ENCODE data around the gene TLR1.
"Not testable (repeated sequence)": the region's sequence is repeated elsewhere in the genome, so short reads cannot be mapped to it uniquely, and the experiment has no call there.

The TLR1 gene, protein sequence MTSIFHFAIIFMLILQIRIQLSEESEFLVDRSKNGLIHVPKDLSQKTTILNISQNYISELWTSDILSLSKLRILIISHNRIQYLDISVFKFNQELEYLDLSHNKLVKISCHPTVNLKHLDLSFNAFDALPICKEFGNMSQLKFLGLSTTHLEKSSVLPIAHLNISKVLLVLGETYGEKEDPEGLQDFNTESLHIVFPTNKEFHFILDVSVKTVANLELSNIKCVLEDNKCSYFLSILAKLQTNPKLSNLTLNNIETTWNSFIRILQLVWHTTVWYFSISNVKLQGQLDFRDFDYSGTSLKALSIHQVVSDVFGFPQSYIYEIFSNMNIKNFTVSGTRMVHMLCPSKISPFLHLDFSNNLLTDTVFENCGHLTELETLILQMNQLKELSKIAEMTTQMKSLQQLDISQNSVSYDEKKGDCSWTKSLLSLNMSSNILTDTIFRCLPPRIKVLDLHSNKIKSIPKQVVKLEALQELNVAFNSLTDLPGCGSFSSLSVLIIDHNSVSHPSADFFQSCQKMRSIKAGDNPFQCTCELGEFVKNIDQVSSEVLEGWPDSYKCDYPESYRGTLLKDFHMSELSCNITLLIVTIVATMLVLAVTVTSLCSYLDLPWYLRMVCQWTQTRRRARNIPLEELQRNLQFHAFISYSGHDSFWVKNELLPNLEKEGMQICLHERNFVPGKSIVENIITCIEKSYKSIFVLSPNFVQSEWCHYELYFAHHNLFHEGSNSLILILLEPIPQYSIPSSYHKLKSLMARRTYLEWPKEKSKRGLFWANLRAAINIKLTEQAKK

DNA sequence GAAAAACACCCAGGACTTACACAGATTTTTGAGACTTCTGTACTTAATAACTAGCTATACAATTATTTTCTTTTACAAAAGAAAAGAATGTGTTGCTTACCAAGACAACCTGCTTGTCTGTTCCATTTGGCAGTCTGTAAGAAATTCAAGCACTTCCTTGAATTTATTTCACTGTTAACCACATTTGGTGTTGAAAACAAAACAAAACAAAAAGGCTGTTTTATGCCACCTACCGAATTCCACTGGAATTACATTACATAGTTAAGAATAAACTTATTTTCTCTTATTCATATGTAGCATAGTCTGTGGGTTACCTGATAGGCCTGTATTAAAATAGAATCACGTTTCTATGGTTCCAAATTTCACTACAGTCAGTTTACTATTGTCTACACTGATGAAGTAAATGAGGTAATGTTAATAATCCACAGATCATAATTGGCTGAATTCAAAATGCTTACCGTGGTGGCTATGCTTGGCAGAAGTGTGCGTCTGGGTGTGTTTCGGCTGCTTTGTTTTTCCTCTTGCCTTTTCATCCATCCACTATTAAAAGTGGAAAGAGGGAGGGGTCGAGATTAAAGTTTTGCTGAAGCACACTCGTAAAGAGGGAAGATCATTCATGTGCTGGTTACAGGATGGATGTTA lies at the start of gene TLR1:
Gene TLR1 (minus strand): TSS at position 138 of the 642 bp plus-strand sequence. CDS start 5,960 bp downstream, outside the sequence.
- no peak for DNase-seq

DNA sequence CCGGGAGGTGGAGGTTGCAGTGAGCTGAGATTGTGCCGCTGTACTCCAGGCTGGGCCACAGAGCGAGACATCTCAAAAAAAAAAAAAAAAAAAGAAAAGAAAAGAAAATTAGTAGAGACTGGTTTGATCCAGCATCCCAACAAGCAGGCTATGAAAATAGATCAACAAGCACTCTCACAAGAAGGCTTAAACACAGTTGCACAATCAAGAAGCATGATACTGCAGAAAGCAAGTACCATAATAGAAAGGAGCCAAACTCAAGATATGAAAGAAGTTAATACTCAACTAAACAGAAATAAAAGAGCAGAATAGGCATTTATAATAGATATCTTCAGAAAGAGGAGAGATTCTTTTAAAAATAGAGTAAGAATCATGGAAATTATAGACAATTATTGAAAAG lies 41.4 kb upstream of the TLR1 start:
- no peak for DNase-seq

DNA sequence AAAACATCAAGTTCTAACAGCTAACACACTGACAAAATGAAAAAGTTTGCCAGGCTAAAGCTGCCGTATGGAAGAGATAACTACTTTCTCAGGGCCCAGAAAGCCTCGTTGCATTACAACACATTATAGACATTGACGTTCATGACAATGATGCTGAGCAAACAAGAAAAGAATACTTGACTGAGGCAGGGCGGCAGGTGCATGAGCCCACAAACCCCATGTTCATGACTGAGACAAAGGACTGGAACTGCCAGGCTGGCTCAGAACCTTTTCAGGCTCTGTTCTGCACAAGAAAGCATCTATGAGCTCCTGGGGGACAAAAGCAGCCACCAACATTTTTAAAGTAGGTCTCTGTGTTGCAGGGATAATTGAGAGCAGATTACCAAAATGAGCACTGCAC lies 38.4 kb upstream of the TLR1 start:
- DNase-seq, result peak; percentile 81

DNA sequence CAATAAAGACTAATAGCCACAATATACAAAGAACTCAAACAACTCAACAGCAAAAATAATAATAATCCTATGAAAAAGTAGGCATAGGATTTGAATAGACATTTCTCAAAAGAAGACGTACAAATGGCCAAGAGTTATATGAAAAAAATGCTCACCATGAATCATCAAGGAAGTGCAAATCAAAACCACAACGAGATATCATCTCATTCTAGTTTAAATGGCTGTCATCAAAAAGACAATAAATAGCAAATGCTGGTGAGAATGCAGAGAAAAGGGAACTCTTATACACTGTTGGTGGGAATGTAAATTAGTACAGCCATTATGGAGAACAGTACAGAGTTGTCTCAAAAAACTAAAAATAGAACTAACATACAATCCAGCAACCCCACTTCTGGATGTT lies 33.3 kb upstream of the TLR1 start:
- no peak for DNase-seq

DNA sequence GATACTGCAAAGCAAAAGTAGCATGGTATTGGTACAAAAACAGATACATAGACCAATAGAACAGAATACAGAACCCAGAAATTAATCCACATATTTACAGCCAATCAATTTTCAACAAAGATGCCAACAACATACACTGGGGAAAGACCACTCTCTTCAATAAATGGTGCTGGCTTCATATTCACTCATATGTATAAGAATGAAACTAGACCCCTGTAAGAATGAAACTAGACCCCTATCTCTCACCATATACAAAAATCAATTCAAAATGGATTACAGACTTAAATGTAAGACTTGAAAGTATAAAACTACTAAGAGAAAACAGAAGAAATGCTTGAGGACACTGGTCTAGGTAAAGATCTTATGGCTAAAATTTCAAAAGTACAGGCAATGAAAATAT lies 32.7 kb upstream of the TLR1 start:
- no peak for DNase-seq

DNA sequence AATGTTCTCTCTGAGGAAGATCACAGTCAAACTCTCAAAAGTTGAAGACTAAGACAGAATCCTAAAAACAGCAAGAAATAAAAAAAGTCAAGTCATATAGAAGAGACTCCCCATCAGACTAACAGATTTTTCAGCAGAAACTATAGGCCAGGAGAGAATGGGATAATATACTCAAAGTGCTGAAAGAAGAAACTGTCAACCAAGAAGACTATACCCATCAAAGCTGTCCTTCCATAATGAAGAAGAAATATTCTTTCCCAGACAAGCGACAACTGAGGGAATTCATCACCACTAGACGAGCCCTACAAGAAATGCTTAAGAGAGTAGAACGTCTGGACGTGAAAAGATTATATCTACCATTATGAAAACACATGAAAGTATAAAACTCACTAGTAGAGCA lies 30.0 kb upstream of the TLR1 start:
- no peak for DNase-seq

DNA sequence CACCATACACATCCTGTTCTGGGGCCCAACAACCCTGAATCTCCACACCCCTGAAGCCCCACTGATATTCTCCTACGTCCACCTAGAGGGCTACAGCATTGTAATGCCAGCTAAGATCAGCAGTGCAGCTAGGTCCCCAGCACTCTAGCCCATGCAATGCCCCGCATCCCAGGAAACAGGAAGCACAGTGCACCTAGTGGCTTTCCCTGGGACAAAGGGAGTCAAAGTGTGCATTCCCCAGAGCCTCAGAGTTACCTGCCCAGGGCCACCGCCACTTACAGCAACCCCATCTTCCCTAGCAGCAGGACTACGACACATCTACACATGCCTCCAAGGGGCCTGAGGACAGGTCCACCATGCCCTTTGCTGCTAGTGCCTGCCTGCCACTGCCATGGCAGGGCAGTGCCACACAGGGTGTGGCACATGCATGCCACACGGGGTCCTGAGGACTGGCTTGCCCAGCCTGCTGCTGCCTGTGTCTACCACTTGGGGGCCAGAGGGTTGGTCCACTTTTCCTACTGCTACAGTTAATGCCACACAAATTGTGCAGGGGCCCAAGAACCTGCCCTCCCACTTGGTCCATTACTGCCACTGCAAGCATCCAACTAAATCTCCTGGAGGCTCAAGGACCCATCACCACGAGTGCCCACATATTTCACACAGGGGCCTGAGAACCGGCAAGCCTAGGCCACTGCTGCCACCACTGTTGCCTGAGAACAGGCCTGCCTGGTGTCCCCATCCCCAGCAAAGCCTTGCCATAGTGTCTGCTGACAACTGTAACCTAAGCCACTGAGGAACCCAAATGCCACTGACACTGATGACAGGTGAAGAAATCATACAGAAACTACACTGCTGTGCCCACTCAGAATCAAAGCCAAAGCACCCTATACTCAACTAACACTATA lies 28.3 kb upstream of the TLR1 start:
- DNase-seq, result no peak

DNA sequence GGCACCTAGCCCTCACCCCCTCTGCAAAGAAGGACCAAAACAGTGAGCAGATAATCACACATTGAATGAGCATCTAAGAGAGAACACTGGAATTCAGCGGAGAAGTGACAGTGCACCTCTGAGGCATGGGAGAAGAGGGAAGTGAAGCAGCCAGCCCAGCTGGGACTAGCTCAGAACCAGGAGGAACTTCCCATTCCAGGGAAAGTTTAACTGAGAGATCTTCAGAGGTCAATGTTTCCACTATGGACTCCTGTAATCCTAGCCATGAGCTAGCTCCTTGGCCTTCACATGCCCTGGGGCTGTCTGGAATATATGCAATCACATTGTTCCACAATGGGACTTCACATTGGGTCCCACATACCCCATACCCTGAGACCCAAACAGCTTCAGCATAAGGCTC lies 27.6 kb upstream of the TLR1 start:
- DNase-seq, result no peak

DNA sequence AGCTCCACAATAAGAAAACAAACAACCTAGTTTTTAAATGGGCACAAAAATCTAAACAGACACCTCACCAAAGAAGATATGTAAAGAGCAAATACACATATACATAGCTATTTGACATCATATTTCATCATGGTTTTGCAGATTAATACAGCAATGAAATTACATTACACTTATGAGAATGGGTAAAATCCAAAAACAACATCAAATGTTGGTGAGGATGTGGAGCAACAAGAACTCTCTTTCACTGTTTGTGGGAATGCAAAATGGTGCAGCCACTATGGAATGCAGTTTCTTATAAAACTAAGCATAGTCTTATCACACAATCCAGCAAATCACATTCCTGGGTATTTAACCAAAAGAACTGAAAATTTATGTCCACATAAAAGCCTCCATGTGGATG lies 27.1 kb upstream of the TLR1 start:
- DNase-seq, result no peak

DNA sequence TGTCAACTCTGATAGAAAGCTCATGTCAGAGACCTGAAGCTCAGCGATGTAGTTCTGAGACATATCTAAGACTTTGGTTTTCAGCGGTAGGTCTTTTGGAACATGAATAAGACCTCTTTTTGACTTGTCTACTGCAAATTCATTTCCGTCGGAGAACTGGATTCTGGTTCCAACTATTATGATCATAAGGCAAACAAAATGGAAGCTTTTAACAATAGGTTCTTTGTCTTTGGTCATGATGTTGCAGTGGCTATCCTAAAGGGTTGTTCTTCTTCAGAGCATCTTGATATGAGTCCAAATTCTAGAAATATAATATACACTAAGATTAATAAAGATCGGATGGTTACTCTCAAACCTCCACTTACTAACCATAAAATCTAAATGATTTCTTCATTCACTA lies 24.6 kb upstream of the TLR1 start:
- DNase-seq, result no peak

DNA sequence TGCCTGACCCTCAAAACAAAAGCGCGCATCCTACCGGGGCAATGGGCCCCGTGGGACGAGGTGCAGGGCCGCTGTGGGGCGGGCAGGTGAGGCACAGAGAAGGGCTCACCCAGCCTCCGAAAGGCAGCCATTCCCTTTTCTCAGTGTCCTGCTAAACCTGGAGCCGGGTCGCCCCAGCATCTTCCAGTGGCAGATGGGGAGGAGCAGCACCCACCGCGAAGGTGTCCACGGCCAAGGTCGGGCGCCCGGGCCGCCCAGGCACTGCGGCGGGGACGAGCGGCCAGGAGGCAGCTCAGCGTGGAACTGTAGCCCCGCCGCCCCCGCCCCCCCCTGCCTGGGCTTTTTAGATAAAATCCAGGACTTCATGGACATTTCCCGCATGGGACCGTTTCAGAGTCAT lies 19.2 kb upstream of the TLR1 start:
- no peak for DNase-seq

DNA sequence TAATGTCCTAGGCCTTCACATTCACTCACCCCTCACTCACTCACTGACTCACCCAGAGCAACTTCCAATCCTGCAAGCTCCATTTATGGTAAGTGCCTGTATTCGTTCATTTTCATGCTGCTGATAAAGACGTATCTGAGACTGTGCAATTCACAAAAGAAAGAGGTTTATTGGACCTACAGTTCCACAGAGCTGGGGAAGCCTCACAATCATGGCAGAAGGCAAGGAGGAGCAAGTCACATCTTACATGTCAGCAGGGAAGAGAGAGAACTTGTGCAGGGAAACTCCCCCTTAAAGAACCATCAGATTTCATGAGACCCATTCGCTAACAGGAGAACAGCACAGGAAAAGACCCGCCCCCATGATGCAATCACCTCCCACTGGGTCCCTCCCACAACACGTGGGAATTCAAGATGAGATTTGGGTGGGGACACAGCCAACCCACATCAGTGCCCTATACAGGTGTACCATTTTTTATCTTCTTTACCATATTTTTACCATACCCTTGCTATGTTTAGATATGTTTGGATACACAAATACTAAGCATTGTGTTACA lies 18.2 kb upstream of the TLR1 start:
- DNase-seq, result no peak

DNA sequence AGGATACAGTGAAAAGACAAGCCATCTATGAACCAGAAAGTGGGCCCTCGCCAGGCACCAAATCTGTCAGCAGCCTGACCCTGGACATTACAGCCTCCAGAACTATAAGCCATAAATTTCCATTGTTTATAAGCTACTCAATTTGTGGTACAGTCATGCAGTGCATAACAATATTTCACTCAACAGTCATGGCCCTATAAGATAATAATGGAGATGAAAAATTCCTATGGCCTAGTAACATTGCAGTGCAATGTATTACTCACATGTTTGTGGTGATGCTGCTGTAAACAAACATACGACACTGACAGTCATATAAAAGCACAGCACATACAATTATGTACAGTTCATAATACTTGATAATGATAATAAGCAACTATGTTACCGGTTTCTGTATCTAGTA lies 17.1 kb upstream of the TLR1 start:
- DNase-seq, result no peak

DNA sequence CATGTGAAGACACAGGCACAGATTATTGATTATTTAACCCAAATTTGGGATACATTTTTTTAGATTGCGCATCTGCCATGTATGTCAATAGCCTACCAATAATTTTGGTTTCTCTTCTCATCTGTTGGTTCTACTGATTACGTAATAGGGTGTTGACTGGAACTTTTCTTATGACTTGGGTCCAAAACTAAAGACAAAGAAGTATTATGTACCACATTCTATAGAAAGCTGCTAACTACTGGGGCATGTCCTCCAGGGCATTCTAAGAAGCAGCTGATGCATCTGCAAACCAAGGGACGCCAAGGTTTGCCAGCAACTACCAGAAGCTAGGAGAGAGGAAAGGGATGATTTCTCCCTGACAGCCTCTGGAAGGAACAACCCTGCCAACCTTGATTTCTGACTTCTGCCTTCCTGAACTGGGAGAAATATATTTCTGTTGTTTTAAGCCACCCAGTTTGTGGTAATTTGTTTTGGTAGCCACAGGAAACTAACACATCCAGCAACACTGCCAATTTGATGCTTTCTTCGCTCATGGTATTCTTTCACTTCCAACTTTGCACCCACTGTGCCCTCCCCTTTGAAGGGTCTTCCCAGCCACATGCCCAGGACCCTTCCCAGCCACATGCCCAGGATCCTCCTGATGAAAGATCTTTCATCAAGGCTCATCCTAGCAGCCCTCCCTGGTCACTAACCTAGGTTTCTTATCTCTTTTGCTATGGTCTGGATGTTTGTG lies 15.9 kb upstream of the TLR1 start:
- no peak for DNase-seq

DNA sequence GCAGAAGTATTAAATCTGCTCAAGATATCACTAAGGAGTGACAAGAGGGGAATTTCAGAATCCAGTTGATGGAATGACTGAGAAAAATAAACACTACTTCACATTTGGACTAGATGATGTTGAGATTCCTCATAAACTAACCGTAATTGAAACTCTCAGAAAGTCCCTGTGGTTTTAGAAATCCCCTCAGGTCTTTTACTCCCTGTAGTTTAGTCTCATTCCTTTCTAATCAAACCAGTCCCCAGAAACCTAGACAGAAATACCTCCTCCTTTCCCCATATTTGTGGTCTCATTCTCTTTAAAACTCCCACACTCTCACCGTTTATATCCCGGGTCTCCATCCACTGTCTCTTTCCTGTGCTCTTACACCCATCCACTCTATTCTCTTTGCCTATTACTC lies 15.0 kb upstream of the TLR1 start:
- no peak for DNase-seq

DNA sequence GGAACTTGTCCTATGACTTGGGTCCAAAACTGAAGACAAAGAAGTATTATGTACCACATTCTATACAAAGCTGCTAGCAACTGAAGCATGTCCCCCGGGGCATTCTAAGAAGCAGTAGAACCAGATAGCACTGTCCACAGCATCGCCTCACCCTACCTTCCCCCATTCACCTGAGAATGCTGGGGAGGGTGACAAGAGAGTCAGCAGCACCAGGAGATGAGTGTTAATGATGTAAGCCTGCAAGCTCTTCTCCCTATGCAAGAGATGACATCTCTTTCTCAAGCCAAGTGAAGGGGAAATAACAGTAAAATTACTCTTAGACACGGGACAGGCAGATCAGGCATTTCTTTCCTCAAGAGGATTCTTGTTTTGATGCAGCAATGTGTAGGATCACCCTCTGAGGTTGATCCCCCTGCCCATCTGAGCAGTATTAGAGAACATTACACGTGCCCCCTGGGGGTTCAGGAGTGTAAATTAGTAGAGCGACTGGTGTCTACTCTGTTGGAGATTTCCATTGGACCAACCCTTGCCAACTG lies 13.9 kb upstream of the TLR1 start:
- no peak for DNase-seq

DNA sequence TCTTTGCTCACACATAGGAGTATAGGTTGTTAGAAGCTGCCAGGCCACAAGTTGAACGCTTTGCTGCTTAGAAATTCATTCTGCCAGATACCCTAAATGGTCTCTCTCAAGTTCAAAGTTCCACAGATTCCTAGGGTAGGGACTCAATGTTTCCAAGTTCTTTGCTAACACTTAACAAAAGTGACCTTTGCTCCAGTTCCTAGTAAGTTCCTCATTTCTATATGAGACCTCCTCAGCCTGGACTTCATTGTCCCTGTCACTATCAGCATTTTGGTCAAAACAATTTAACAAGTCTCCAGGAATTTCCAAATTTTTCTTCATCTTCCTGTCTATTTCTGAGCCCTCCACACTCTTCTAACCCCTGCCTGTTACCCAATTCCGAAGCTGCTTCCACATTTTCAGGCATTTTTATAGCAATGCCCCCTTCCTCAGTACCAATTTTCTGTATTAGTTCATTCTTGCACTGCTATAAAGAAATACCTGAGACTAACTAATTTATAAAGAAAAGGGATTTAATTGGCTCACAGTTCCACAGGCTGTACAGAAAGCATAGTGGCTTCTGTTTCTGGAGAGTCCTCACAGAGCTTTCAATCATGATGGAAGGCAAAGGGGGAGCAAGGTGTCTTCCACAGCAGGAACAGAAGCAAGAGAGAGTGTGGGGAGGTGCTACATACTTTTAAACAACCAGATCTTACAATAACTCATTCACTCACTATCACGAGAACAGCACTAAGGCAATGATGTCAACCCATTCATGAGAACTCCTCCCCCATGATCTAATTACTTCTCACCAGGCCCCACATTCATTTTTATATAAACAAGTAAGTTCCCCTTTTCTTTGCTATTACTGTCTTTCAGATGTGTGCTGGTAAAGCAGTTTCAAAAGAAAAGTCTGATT lies 11.5 kb upstream of the TLR1 start:
- DNase-seq, result no peak

DNA sequence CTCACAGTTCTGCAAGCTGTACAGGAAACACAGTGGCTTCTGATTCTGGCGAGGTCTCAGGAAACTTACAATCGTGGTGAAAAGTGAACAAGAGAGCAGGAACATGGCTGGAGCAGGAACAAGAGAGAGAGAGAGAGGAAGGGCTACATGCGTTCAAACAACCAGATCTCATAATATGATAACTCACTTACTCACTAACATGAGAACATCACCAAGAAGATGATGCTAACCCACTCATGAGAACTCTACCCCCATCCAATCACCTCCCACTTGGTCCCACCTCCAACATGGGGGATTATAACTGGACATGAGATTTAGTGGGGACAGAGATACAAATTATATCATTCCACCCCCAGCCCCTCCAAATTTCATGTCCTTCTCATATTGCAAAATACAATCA lies 9.8 kb upstream of the TLR1 start:
- no peak for DNase-seq

DNA sequence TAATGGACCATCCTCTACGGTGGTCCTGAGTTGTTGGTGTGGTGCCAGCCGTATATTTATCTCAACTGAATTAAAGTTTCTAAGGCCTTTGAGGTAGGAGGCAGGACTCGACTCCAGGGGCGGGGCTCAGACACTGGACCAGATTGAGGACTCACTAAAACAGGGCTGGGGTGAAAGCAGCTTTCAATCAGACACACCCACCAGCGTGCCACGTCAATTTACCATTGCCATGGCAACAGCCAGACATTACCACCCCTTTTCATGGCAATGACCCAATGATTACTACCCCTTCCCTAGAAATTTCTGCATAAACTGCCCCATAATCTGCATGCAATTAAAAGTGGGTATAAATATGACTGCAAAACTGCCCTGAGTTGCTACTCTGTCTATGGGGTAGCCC lies 6.7 kb upstream of the TLR1 start:
- no peak for DNase-seq

DNA sequence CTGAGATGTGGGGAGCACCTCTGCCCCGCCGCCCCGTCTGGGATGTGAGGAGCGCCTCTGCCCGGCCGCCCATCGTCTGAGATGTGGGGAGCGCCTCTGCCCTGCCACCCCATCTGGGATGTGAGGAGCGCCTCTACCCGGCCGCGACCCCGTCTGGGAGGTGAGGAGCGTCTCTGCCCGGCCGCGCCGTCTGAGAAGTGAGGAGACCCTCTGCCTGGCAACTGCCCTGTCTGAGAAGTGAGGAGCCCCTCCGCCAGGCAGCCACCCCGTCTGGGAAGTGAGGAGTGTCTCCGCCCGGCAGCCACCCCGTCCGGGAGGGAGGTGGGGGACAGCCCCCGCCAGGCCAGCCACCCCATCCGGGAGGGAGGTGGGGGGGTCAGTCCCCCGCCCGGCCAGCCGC lies 2.9 kb upstream of the TLR1 start:
- not testable (repeated sequence) for DNase-seq

Data from NCI-H1092 treated with DMSO at 0.1 percent for 48 hours (cell line).